Suprapubic skin (tissue), 4 donors: ENCODE data around the gene MYO18B.

Experiments
- EP300 ChIP-seq: sonication (generic); formaldehyde crosslinking; IDR thresholded peaks from one replicate; pipeline ENCODE4 v1.6.1; 2017; ENCODE audit warnings: antibody characterized with exemption
- POLR2A ChIP-seq, 2 donors: fragments of 450-650 bp; IDR thresholded peaks; one replicate each; pipeline ENCODE4 v1.6.1; 2017; ENCODE audit warnings: antibody characterized with exemption in 2 of 2, mild to moderate bottlenecking in 2 of 2, moderate library complexity in 2 of 2
- POLR2AphosphoS5 ChIP-seq, 3 donors: sonication (generic); formaldehyde crosslinking; IDR thresholded peaks; one replicate each; pipeline ENCODE4 v1.6.1; 2017; ENCODE audit warnings: antibody characterized with exemption in 3 of 3
- TF ChIP-seq, protein P1 (sequence below), 2 donors: fragments of 200-600 bp in 1 of 2; fragments of 450-650 bp in 1 of 2; sonication (generic) in 1 of 2; IDR thresholded peaks; one replicate each; pipeline ENCODE4 v1.5.1; 2016 to 2019; ENCODE audit warnings: antibody characterized with exemption in 2 of 2, mild to moderate bottlenecking in 1 of 2, moderate library complexity in 1 of 2

GRCh38 chr22:25729016-25729995 is 12.7 kb upstream of the MYO18B start:
- TF ChIP-seq, protein P1, sequence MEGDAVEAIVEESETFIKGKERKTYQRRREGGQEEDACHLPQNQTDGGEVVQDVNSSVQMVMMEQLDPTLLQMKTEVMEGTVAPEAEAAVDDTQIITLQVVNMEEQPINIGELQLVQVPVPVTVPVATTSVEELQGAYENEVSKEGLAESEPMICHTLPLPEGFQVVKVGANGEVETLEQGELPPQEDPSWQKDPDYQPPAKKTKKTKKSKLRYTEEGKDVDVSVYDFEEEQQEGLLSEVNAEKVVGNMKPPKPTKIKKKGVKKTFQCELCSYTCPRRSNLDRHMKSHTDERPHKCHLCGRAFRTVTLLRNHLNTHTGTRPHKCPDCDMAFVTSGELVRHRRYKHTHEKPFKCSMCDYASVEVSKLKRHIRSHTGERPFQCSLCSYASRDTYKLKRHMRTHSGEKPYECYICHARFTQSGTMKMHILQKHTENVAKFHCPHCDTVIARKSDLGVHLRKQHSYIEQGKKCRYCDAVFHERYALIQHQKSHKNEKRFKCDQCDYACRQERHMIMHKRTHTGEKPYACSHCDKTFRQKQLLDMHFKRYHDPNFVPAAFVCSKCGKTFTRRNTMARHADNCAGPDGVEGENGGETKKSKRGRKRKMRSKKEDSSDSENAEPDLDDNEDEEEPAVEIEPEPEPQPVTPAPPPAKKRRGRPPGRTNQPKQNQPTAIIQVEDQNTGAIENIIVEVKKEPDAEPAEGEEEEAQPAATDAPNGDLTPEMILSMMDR (IDR thresholded peaks at IDR 0.05): no peak
- TF ChIP-seq POLR2AphosphoS5 (IDR thresholded peaks at IDR 0.05) (no peak), POLR2A (IDR thresholded peaks at IDR 0.05) (no peak), EP300 (no peak)
